GM12878 (cell line): ENCODE data around the gene PDE7B. TPM values are rescaled to one million over a fixed set of nuclear protein-coding genes. Genes with fewer than 3 reads are reported as not detected.

Experiments used
- ATAC-seq: fragments of 200-7000 bp; cut with Tn5 transposase; 3 replicates; pipeline ENCODE4 v1.9.1; 2020; ENCODE audit warnings: mild to moderate bottlenecking, moderate library complexity
- BruUV-seq: library from RNA; stranded (reverse); fragments of 400-500 nt; replicated peaks from 2 replicates; lab custom pipeline; 2021; lab: Mats Ljungman, UMichigan
- CTCF ChIA-PET: fragments of 300-600 bp; sonication (Branson Sonifier 250); formaldehyde crosslinking; extraction: SDS; loops from one replicate; lab custom pipeline; 2021; ENCODE audit warnings: inconsistent platforms; lab: Yijun Ruan, JAX
- POLR2A ChIA-PET: fragments of 350-600 bp; formaldehyde crosslinking; extraction: SDS; loops from one replicate; lab custom pipeline; 2021; ENCODE audit warnings: inconsistent platforms; lab: Charles Lee
- RAD21 ChIA-PET: fragments of 300-600 bp; sonication (Branson Sonifier 250); formaldehyde crosslinking; loops from one replicate; lab custom pipeline; 2023; ENCODE audit warnings: antibody characterized with exemption; ENCODE audit not compliant: unreplicated experiment; lab: Charles Lee
- SMC1A ChIA-PET: fragments of 300-600 bp; sonication (Branson Sonifier 250); formaldehyde crosslinking; loops from one replicate; lab custom pipeline; 2023; ENCODE audit not compliant: unreplicated experiment, uncharacterized antibody; lab: Charles Lee
- DNase-seq: peaks from one replicate; pipeline ENCODE4 v3.0.0-alpha.2; 2011; ENCODE audit warnings: low read depth, low spot score
- FAIRE-seq: peaks from 3 replicates; lab custom pipeline; 2011; peaks lifted over from hg19 to GRCh38; lab: Jason Lieb, UNC
- H2AFZ ChIP-seq: 2 replicates; pipeline ENCODE4 v1.6.0; 2011; ENCODE audit warnings: low read depth, low read length, control low read depth; ENCODE audit not compliant: control insufficient read depth
- H3K27ac ChIP-seq: 2 replicates; pipeline ENCODE4 v1.5.1; 2011; ENCODE audit warnings: control low read depth; ENCODE audit not compliant: control insufficient read depth, insufficient read depth
- H3K27me3 ChIP-seq, 2 experiments: replicated peaks in 1 of 2; 2 replicates each; pipeline versions ENCODE4 v1.6.0 to v1.6.1; 2011; ENCODE audit warnings: low read length in 1 of 2; ENCODE audit not compliant: control insufficient read depth in 2 of 2, insufficient read depth in 2 of 2
- H3K36me3 ChIP-seq, 2 experiments: 2 replicates each; pipeline ENCODE4 v1.5.1; 2011; ENCODE audit warnings: low read length in 1 of 2; ENCODE audit not compliant: control insufficient read depth in 2 of 2, insufficient read depth in 2 of 2
- H3K4me1 ChIP-seq: 2 replicates; pipeline ENCODE4 v1.6.1; 2011; ENCODE audit warnings: mild to moderate bottlenecking, low read length, moderate library complexity, mixed read lengths; ENCODE audit not compliant: control insufficient read depth, insufficient read depth
- H3K4me2 ChIP-seq: 2 replicates; pipeline ENCODE4 v1.6.0; 2011; ENCODE audit warnings: control low read depth; ENCODE audit not compliant: control insufficient read depth, insufficient read depth
- H3K4me3 ChIP-seq: fragments of 200-600 bp; sonication (generic); 2 replicates; pipeline ENCODE4 v1.5.1; 2016
- H3K79me2 ChIP-seq: 2 replicates; pipeline ENCODE4 v1.6.0; 2011; ENCODE audit warnings: low read length; ENCODE audit not compliant: control insufficient read depth, insufficient read depth
- H3K9ac ChIP-seq: 2 replicates; pipeline ENCODE4 v1.8.0; 2011; ENCODE audit warnings: low read length, control low read depth, mixed read lengths; ENCODE audit not compliant: control insufficient read depth, insufficient read depth
- H3K9me3 ChIP-seq: replicated peaks from 3 replicates; pipeline ENCODE4 v1.5.1; 2011; ENCODE audit warnings: mild to moderate bottlenecking, low read length; ENCODE audit not compliant: control insufficient read depth, insufficient read depth
- H4K20me1 ChIP-seq: 2 replicates; pipeline ENCODE4 v1.6.0; 2011; ENCODE audit not compliant: control insufficient read depth, insufficient read depth
- CHD1 ChIP-seq: IDR thresholded peaks from 2 replicates; pipeline ENCODE4 v1.6.1; 2012; ENCODE audit warnings: low read depth, low read length, improper control_type of control experiment
- HDAC6 ChIP-seq: fragments of 200-600 bp; sonication (generic); IDR thresholded peaks from one replicate; pipeline ENCODE4 v1.8.0; 2017; ENCODE audit warnings: antibody characterized with exemption; ENCODE audit not compliant: unreplicated experiment
- KAT2A ChIP-seq: conservative IDR thresholded peaks from 2 replicates; pipeline ENCODE4 v1.6.1; 2011; ENCODE audit warnings: low read depth, low read length; ENCODE audit not compliant: control insufficient read depth
- MEF2B ChIP-seq: fragments of 450-650 bp; IDR thresholded peaks from 2 replicates; pipeline ENCODE4 v1.6.1; 2018; ENCODE audit warnings: mild to moderate bottlenecking, moderate library complexity; ENCODE audit not compliant: partially characterized antibody, poor library complexity, severe bottlenecking
- PML ChIP-seq: IDR thresholded peaks from 2 replicates; pipeline ENCODE4 v1.6.1; 2012; ENCODE audit warnings: low read length, inconsistent platforms
- POU2F2 ChIP-seq: IDR thresholded peaks from 3 replicates; pipeline ENCODE4 v1.6.1; 2011; ENCODE audit warnings: low read depth, mild to moderate bottlenecking, low read length, borderline replicate concordance
- SIX5 ChIP-seq: IDR thresholded peaks from 2 replicates; pipeline ENCODE4 v1.6.1; 2011; ENCODE audit warnings: mild to moderate bottlenecking, low read depth, low read length, moderate library complexity; ENCODE audit not compliant: severe bottlenecking
- SMAD5 ChIP-seq: IDR thresholded peaks from 2 replicates; pipeline ENCODE4 v1.6.1; 2016; ENCODE audit warnings: antibody characterized with exemption, low read depth
- SMARCA5 ChIP-seq: fragments of 450-650 bp; IDR thresholded peaks from 2 replicates; pipeline ENCODE4 v1.6.1; 2017; ENCODE audit warnings: mild to moderate bottlenecking
- WGBS: methylation state at CpG from one replicate; pipeline ENCODE4 v1.1.6; 2016; ENCODE audit warnings: low lambda C conversion rate; ENCODE audit not compliant: insufficient replicate concordance, insufficient coverage; ENCODE audit errors: missing lambda C conversion rate; 5-methylcytosine and 5-hydroxymethylcytosine counted together
- in situ Hi-C: fragments of 300-500 bp; cut with MboI; formaldehyde crosslinking; loops from 9 replicates; pipeline ENCODE4 v1.14.3; 2018; ENCODE audit warnings: mixed read lengths
- intact Hi-C: fragments of 100-400 bp; cut with micrococcal nuclease; formaldehyde crosslinking; loops from one replicate; pipeline ENCODE4 v1.14.2; 2022; ENCODE audit not compliant: unreplicated experiment
- polyA plus RNA-seq, 11 experiments: library from polyadenylated mRNA; depleted of rRNA in 4 of 11; unstranded in 6 of 11; stranded (reverse) in 5 of 11; fragments of >200 nt; fragmentation: Nextera tagmentation in 4 of 11; fragmentation: Illumina TruSeq in 1 of 11; extraction: Ambion mirVana in 4 of 11; extraction: Trizol in 1 of 11; gene quantifications; 1 replicate in 1 of 11; 2 replicates in 10 of 11; pipeline versions ENCODE4 v1.2.1 to v1.2.3, GENCODE V29; 2011 to 2016; ENCODE audit warnings: inconsistent platforms in 2 of 11, missing spikeins in 2 of 11, low read depth in 1 of 11
- total RNA-seq, 4 experiments: library from RNA; depleted of rRNA in 3 of 4; stranded (reverse); fragments of >200 nt in 3 of 4; fragmentation: Illumina TruSeq in 1 of 4; extraction: Trizol in 1 of 4; gene quantifications; 2 replicates each; pipeline versions ENCODE4 v1.2.1 to v1.2.3, GENCODE V29; 2013 to 2021
- TF ChIP-seq, protein P1 (sequence below): fragments of 450-650 bp; IDR thresholded peaks from 2 replicates; pipeline ENCODE4 v1.6.1; 2017; ENCODE audit warnings: mild to moderate bottlenecking, low read depth, inconsistent platforms; ENCODE audit not compliant: poor library complexity, severe bottlenecking
- TF ChIP-seq, protein P2 (sequence below): fragments of 450-650 bp; IDR thresholded peaks from 2 replicates; pipeline ENCODE4 v1.6.1; 2017; ENCODE audit warnings: mild to moderate bottlenecking
- TF ChIP-seq, protein P3 (sequence below): IDR thresholded peaks from 2 replicates; pipeline ENCODE4 v1.6.1; 2011; ENCODE audit warnings: low read depth, mild to moderate bottlenecking, low read length, moderate library complexity, borderline replicate concordance; ENCODE audit errors: extremely low read depth
- TF ChIP-seq, protein P4 (sequence below): IDR thresholded peaks from 2 replicates; pipeline ENCODE4 v1.6.1; 2012; ENCODE audit warnings: low read length, inconsistent platforms

The PDE7B gene
- total and polyA plus RNA-seq, 10 of the 15 experiments (the other 5 are each of a cell fraction or from before 2014, with no cell fraction given), result not detected

DNA sequence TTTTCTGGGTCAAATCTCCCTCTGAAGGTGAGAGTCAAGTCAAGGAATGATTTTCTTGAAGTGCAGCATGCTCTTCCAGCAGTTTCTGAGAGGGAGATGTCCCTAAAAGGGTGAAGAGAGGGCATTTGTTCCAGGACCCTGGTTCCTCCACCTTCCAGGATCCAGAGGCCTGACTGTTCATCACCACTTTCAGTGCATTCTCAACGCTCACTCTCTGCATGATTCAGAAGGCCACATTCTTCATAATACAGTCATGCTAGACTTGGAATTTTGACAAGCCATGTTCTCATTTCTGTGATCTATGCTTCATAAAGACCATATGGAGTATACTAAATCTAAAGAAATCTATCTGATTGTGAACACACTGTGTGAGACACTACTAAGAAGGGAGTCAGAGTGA, 85.1 kb downstream of the PDE7B start:
- Histone ChIP-seq H2AFZ (no peak overlapping the region), H3K4me1 (no peaks in the 10 kb centered on the region), H3K79me2 (no peaks in the 10 kb centered on the region), H3K36me3 (no peaks in the 10 kb centered on the region), H3K4me2 (no peak overlapping the region), H4K20me1 (no peaks in the 10 kb centered on the region), H3K9ac (no peak overlapping the region), H3K4me3 (no peak overlapping the region), H3K27me3 (no peaks in the 10 kb centered on the region; a peak in 1 of 4 replicates), H3K9me3 (no peaks in the 10 kb centered on the region)
- RAD21 ChIA-PET, result no interaction called here
- no peak for ATAC-seq
- intact Hi-C loops, result no loop called here
- POLR2A ChIA-PET, result no interaction called here
- in situ Hi-C loops, result no loop called here
- DNase-seq, result no peak
- no peak for FAIRE-seq
- no TSS peak for BruUV-seq
- SMC1A ChIA-PET, result no interaction called here
- CTCF ChIA-PET, result no interaction called here
- TF ChIP-seq MEF2B, result no peak
- no peak for TF ChIP-seq SMAD5
- TF ChIP-seq HDAC6, result no peak
- TF ChIP-seq POU2F2, result no peak
- no peak for TF ChIP-seq SMARCA5
- TF ChIP-seq PML, result no peak
- TF ChIP-seq, all 136 proteins: peak for 0
- 20% methylated on average over 1 of the region's 1 CpG for WGBS
- no peak overlapping the region for H3K27ac ChIP-seq

DNA sequence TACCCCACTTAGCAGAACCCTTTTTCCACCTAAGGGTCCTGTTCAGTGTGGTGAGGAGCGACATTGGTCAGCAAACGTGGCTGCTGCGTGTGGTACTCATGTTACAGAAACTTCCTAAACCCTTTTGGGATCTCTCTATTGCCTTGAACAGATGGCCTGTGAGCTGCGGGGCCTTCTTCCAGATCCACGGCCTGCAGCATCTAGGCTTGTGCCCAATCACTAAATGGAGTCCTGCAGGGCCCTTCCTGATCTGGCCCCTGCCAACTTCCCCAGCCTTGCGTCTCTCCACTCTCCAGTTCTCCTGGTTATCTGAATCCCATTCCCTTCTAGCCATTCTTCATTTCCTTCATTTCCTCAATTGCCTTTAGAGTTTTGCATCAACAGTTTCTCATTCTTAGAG, 85.6 kb downstream of the PDE7B start:
- no peak for FAIRE-seq
- Histone ChIP-seq H3K9ac (no peak overlapping the region), H3K79me2 (no peaks in the 10 kb centered on the region), H3K27ac (no peak overlapping the region), H3K4me3 (no peak overlapping the region), H3K27me3 (no peaks in the 10 kb centered on the region; a peak in 1 of 4 replicates), H3K9me3 (no peaks in the 10 kb centered on the region), H3K36me3 (no peaks in the 10 kb centered on the region), H4K20me1 (no peaks in the 10 kb centered on the region), H3K4me1 (no peaks in the 10 kb centered on the region), H2AFZ (no peak overlapping the region), H3K4me2 (no peak overlapping the region)
- WGBS, result 37% methylated on average over 6 of the region's 6 CpGs
- ChIA-PET CTCF (no interaction called here), SMC1A (no interaction called here), POLR2A (no interaction called here), RAD21 (no interaction called here)
- no peak for DNase-seq
- in situ Hi-C loops (no loop called here), intact Hi-C loops (no loop called here)
- no peak for ATAC-seq
- no TSS peak for BruUV-seq
- TF ChIP-seq, protein P1, sequence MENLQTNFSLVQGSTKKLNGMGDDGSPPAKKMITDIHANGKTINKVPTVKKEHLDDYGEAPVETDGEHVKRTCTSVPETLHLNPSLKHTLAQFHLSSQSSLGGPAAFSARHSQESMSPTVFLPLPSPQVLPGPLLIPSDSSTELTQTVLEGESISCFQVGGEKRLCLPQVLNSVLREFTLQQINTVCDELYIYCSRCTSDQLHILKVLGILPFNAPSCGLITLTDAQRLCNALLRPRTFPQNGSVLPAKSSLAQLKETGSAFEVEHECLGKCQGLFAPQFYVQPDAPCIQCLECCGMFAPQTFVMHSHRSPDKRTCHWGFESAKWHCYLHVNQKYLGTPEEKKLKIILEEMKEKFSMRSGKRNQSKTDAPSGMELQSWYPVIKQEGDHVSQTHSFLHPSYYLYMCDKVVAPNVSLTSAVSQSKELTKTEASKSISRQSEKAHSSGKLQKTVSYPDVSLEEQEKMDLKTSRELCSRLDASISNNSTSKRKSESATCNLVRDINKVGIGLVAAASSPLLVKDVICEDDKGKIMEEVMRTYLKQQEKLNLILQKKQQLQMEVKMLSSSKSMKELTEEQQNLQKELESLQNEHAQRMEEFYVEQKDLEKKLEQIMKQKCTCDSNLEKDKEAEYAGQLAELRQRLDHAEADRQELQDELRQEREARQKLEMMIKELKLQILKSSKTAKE, result no peak
- TF ChIP-seq, protein P2, sequence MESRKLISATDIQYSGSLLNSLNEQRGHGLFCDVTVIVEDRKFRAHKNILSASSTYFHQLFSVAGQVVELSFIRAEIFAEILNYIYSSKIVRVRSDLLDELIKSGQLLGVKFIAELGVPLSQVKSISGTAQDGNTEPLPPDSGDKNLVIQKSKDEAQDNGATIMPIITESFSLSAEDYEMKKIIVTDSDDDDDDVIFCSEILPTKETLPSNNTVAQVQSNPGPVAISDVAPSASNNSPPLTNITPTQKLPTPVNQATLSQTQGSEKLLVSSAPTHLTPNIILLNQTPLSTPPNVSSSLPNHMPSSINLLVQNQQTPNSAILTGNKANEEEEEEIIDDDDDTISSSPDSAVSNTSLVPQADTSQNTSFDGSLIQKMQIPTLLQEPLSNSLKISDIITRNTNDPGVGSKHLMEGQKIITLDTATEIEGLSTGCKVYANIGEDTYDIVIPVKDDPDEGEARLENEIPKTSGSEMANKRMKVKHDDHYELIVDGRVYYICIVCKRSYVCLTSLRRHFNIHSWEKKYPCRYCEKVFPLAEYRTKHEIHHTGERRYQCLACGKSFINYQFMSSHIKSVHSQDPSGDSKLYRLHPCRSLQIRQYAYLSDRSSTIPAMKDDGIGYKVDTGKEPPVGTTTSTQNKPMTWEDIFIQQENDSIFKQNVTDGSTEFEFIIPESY, result no peak
- TF ChIP-seq CHD1 (no peak), KAT2A (no peak), SIX5 (no peak)
- TF ChIP-seq, protein P3, sequence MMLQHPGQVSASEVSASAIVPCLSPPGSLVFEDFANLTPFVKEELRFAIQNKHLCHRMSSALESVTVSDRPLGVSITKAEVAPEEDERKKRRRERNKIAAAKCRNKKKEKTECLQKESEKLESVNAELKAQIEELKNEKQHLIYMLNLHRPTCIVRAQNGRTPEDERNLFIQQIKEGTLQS, result no peak
- TF ChIP-seq, protein P4, sequence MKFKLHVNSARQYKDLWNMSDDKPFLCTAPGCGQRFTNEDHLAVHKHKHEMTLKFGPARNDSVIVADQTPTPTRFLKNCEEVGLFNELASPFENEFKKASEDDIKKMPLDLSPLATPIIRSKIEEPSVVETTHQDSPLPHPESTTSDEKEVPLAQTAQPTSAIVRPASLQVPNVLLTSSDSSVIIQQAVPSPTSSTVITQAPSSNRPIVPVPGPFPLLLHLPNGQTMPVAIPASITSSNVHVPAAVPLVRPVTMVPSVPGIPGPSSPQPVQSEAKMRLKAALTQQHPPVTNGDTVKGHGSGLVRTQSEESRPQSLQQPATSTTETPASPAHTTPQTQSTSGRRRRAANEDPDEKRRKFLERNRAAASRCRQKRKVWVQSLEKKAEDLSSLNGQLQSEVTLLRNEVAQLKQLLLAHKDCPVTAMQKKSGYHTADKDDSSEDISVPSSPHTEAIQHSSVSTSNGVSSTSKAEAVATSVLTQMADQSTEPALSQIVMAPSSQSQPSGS, result no peak
